ENCODE results near the gene MGP.

GRCh38 chr12:14934511-14934910, 48.9 kb upstream of the MGP start:
- TF ChIP-seq CTCF (IDR thresholded peaks at IDR 0.05; ENCODE audit: poor library complexity, severe bottlenecking) (no peak), MXI1 (conservative IDR thresholded peaks at IDR 0.05; ENCODE audit: poor library complexity, severe bottlenecking) (no peak), EZH2 (IDR thresholded peaks at IDR 0.05; ENCODE audit: borderline replicate concordance, insufficient read depth, low read length, poor library complexity, severe bottlenecking) (no peak), EP300 (conservative IDR thresholded peaks at IDR 0.05; ENCODE audit: poor library complexity, severe bottlenecking) (no peak), REST (IDR thresholded peaks at IDR 0.05; ENCODE audit: borderline replicate concordance) (no peak), TAF1 (IDR thresholded peaks at IDR 0.05; ENCODE audit: low read depth) (no peak), POLR2AphosphoS5 (IDR thresholded peaks at IDR 0.05) (no peak), RAD21 (conservative IDR thresholded peaks at IDR 0.05) (no peak)
